ENCODE data around the gene CD44.

CD44 gene

DNA sequence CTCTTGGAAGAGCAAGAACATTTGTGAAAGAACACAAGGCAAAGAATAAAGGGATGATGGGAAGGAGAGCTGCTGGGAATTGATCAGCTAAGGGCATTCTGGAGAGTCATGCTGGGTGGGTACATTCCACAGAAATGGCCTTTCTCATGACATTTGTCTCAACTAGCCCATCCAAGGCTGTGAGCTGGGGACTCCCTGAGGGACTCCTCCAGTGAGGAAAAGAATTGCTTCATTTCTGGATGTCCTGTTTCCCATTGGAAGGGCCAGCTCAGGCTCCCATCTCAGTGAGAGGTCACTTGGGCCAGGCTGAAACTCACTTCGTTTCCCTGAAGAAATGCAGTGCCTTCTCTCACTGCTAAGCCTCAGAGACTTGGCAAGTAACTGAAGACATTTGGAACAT is 106.8 kb downstream of the CD44 start:
- TF ChIP-seq, protein P1, sequence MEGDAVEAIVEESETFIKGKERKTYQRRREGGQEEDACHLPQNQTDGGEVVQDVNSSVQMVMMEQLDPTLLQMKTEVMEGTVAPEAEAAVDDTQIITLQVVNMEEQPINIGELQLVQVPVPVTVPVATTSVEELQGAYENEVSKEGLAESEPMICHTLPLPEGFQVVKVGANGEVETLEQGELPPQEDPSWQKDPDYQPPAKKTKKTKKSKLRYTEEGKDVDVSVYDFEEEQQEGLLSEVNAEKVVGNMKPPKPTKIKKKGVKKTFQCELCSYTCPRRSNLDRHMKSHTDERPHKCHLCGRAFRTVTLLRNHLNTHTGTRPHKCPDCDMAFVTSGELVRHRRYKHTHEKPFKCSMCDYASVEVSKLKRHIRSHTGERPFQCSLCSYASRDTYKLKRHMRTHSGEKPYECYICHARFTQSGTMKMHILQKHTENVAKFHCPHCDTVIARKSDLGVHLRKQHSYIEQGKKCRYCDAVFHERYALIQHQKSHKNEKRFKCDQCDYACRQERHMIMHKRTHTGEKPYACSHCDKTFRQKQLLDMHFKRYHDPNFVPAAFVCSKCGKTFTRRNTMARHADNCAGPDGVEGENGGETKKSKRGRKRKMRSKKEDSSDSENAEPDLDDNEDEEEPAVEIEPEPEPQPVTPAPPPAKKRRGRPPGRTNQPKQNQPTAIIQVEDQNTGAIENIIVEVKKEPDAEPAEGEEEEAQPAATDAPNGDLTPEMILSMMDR (IDR thresholded peaks at IDR 0.05; ENCODE audit: low read depth, low read length), result no peak
- TF ChIP-seq EZH2phosphoT487 (IDR thresholded peaks at IDR 0.05; ENCODE audit: low read depth), result no peak
- H3K4me1 ChIP-seq (ENCODE audit: low read length), result no peaks in the 10 kb centered on the region

DNA sequence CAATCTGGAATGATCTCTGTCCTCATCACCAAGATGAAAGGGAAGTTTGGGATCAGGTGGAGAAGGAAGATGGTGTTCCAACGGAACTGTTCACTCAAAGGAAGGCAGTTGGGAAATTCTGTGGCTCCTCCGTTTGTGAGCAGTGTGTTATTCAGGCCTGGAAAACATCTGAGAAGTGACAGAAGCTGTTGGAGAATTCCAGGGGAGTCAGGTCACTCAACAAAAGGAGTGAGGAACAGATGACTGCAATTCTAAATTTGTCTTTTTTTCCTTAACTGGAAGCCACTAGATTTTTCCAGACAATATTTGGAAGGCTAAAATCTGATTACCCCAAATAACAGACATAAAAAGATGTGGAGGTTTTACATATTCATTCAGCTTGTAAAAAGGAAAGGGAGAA is 107.8 kb downstream of the CD44 start:
- no peaks in the 10 kb centered on the region for H3K79me2 ChIP-seq (ENCODE audit: low read length)
- no peaks in the 10 kb centered on the region; the same call in 1 of the 2 replicates for H3K9me3 ChIP-seq (ENCODE audit: insufficient read depth, low read length)
- TF ChIP-seq, protein P1 (IDR thresholded peaks at IDR 0.05; ENCODE audit: low read depth, low read length), result no peak
- TF ChIP-seq EZH2phosphoT487 (IDR thresholded peaks at IDR 0.05; ENCODE audit: low read depth), result no peak
- no peaks in the 10 kb centered on the region for H4K20me1 ChIP-seq (ENCODE audit: insufficient read depth, low read length)
- no peak overlapping the region for H3K27ac ChIP-seq (ENCODE audit: low read length)
- no peak overlapping the region for H3K9ac ChIP-seq (ENCODE audit: low read length)
- no peaks in the 10 kb centered on the region for H3K4me1 ChIP-seq (ENCODE audit: low read length)
- H2AFZ ChIP-seq (ENCODE audit: low read depth, low read length), result no peak overlapping the region
- no peaks in the 10 kb centered on the region for H3K27me3 ChIP-seq (ENCODE audit: low read depth, low read length)
- H3K36me3 ChIP-seq (replicated peaks; ENCODE audit: low read depth, low read length), result no peaks in the 10 kb centered on the region
- H3K4me3 ChIP-seq (ENCODE audit: low read length), result no peak overlapping the region
- no peak overlapping the region for H3K4me2 ChIP-seq (ENCODE audit: low read length)

More for the DNA sequence above, 106.8 kb downstream of the CD44 start:
- no peak overlapping the region for H3K9ac ChIP-seq (ENCODE audit: low read length)
- H3K36me3 ChIP-seq (replicated peaks; ENCODE audit: low read depth, low read length), result no peaks in the 10 kb centered on the region
- no peak overlapping the region for H3K27ac ChIP-seq (ENCODE audit: low read length)
- H3K27me3 ChIP-seq (ENCODE audit: low read depth, low read length), result 0 out of 2 replicates have a peak, but pooled peaks cover 5% of the 10 kb centered on the region
- no peaks in the 10 kb centered on the region for H3K79me2 ChIP-seq (ENCODE audit: low read length)
- H3K4me3 ChIP-seq (ENCODE audit: low read length), result no peak overlapping the region
- H3K4me2 ChIP-seq (ENCODE audit: low read length), result no peak overlapping the region
- no peaks in the 10 kb centered on the region; the same call in 1 of the 2 replicates for H3K9me3 ChIP-seq (ENCODE audit: insufficient read depth, low read length)
- H4K20me1 ChIP-seq (ENCODE audit: insufficient read depth, low read length), result no peaks in the 10 kb centered on the region
- H2AFZ ChIP-seq (ENCODE audit: low read depth, low read length), result no peak overlapping the region

DNA sequence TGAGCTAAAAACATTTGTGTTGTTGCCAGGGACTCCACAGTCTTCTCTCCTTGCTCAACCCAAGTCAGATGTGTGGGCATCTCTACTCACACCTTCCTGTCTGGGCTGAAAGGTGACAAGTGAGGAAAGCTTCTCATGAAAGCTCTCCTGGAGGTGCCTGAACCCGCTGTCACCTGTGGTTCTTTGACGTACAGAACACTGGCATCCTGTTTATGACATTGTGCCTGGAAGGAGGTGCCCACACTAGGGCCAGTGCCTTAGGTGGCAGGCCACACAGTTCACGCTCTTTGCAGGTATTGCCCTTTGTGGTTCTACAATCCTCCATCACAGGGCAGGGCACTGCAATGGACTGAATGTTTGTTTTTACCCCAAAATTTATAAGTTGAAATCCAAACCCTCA is 108.5 kb downstream of the CD44 start:
- Histone ChIP-seq H3K9me3 (ENCODE audit: insufficient read depth, low read length) (no peaks in the 10 kb centered on the region; the same call in 1 of the 2 replicates), H3K9ac (ENCODE audit: low read length) (no peak overlapping the region), H3K4me1 (ENCODE audit: low read length) (no peaks in the 10 kb centered on the region), H3K79me2 (ENCODE audit: low read length) (no peaks in the 10 kb centered on the region), H2AFZ (ENCODE audit: low read depth, low read length) (no peak overlapping the region), H3K36me3 (replicated peaks; ENCODE audit: low read depth, low read length) (no peaks in the 10 kb centered on the region), H3K27me3 (ENCODE audit: low read depth, low read length) (no peaks in the 10 kb centered on the region; the same call in 1 of the 2 replicates), H3K4me3 (ENCODE audit: low read length) (no peak overlapping the region), H3K4me2 (ENCODE audit: low read length) (no peak overlapping the region), H4K20me1 (ENCODE audit: insufficient read depth, low read length) (no peaks in the 10 kb centered on the region), H3K27ac (ENCODE audit: low read length) (no peak overlapping the region)
- TF ChIP-seq, protein P1 (IDR thresholded peaks at IDR 0.05; ENCODE audit: low read depth, low read length), result no peak
- TF ChIP-seq EZH2phosphoT487 (IDR thresholded peaks at IDR 0.05; ENCODE audit: low read depth), result no peak

DNA sequence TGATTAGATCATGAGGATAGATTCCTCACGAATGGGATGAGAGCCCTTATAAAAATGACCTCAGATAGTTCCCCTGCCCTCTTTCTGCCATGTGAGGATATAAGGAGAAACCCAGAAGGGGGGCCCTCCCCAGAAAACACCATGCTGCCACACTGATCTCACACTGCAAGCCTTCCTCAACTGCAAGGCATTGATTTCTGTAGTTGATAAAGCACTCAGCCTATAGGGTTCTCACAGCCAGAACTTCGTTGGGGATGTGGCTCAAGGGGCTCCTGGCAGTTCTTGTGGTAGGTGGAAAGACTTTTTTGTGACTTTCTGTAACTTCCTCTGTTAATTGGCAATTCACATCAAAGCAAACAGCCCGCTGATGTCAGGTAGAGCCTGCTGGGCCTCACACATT is 108.9 kb downstream of the CD44 start:
- Histone ChIP-seq H4K20me1 (ENCODE audit: insufficient read depth, low read length) (no peaks in the 10 kb centered on the region), H3K4me3 (ENCODE audit: low read length) (no peak overlapping the region), H3K4me2 (ENCODE audit: low read length) (no peak overlapping the region), H3K4me1 (ENCODE audit: low read length) (no peaks in the 10 kb centered on the region), H3K27ac (ENCODE audit: low read length) (no peak overlapping the region), H3K79me2 (ENCODE audit: low read length) (no peaks in the 10 kb centered on the region), H3K27me3 (ENCODE audit: low read depth, low read length) (no peaks in the 10 kb centered on the region; the same call in 1 of the 2 replicates), H3K9ac (ENCODE audit: low read length) (no peak overlapping the region), H3K9me3 (ENCODE audit: insufficient read depth, low read length) (no peaks in the 10 kb centered on the region; the same call in 1 of the 2 replicates), H3K36me3 (replicated peaks; ENCODE audit: low read depth, low read length) (no peaks in the 10 kb centered on the region), H2AFZ (ENCODE audit: low read depth, low read length) (no peak overlapping the region)
- TF ChIP-seq EZH2phosphoT487 (IDR thresholded peaks at IDR 0.05; ENCODE audit: low read depth), result no peak
